Measurements from ENCODE around the gene CFAP20.
"Not testable (repeated sequence)": the region's sequence is repeated elsewhere in the genome, so short reads cannot be mapped to it uniquely, and the experiment has no call there.

Gene CFAP20

GRCh38 chr16:58095575-58095960 is 33.6 kb downstream of the CFAP20 start:
- DNase-seq: not testable (repeated sequence)

- DNase-seq: no peak
Measured at GRCh38 chr16:58094791-58095574, 34.2 kb downstream of the CFAP20 start.

- DNase-seq: no peak
Measured at GRCh38 chr16:58094026-58094425, 35.2 kb downstream of the CFAP20 start.

- DNase-seq: not testable (repeated sequence)
Measured at GRCh38 chr16:58090396-58090795, 38.8 kb downstream of the CFAP20 start.

GRCh38 chr16:58088091-58088490 is 41.1 kb downstream of the CFAP20 start:
- no peak for DNase-seq

GRCh38 chr16:58087209-58087913 is 41.8 kb downstream of the CFAP20 start:
- DNase-seq: no peak

- DNase-seq: no peak
Measured at GRCh38 chr16:58086381-58087208, 42.6 kb downstream of the CFAP20 start.

GRCh38 chr16:58085584-58086251 is 43.5 kb downstream of the CFAP20 start:
- DNase-seq: no peak

- no peak for DNase-seq
Measured at GRCh38 chr16:58085171-58085570, 44.0 kb downstream of the CFAP20 start.

GRCh38 chr16:58084635-58085034 is 44.5 kb downstream of the CFAP20 start:
- DNase-seq: no peak

GRCh38 chr16:58082381-58082780 is 46.8 kb downstream of the CFAP20 start:
- DNase-seq: no peak

GRCh38 chr16:58080657-58081056 is 48.5 kb downstream of the CFAP20 start:
- DNase-seq: not testable (repeated sequence)

- DNase-seq: no peak
Measured at GRCh38 chr16:58077796-58078195, 51.4 kb downstream of the CFAP20 start.

- no peak for DNase-seq
Measured at GRCh38 chr16:58076514-58076913, 52.7 kb downstream of the CFAP20 start.

GRCh38 chr16:58074657-58075056 is 54.5 kb downstream of the CFAP20 start:
- DNase-seq: no peak

GRCh38 chr16:58073086-58073485 is 56.1 kb downstream of the CFAP20 start:
- DNase-seq: not testable (repeated sequence)

- not testable (repeated sequence) for DNase-seq
Measured at GRCh38 chr16:58072134-58072533, 57.0 kb downstream of the CFAP20 start.

- no peak for DNase-seq
Measured at GRCh38 chr16:58070585-58070984, 58.6 kb downstream of the CFAP20 start.

All from T1000 (cell line).